Mucosa of rectum (tissue), 2 donors: ENCODE results near the gene HSD17B2.
A peak's percentile ranks its signal among the peaks of the same experiment; 100 is the strongest.

ENCODE experiments used
- H3K27ac ChIP-seq, 2 donors: one replicate each; pipeline ENCODE4 v1.7.0; 2013; ENCODE audit warnings: inconsistent platforms in 2 of 2, low read depth in 2 of 2, low read length in 2 of 2
- H3K27me3 ChIP-seq, 2 donors: one replicate each; pipeline ENCODE4 v1.7.0; 2013; ENCODE audit warnings: low read length in 2 of 2; ENCODE audit not compliant: control insufficient read depth in 2 of 2, insufficient read depth in 2 of 2
- H3K36me3 ChIP-seq, 2 donors: one replicate each; pipeline ENCODE4 v1.7.0; 2013; ENCODE audit warnings: low read length in 2 of 2; ENCODE audit not compliant: control insufficient read depth in 2 of 2, insufficient read depth in 2 of 2
- H3K4me1 ChIP-seq, 2 donors: one replicate each; pipeline ENCODE4 v1.7.0; 2013; ENCODE audit warnings: low read length in 2 of 2, mild to moderate bottlenecking in 1 of 2; ENCODE audit not compliant: control insufficient read depth in 2 of 2, insufficient read depth in 2 of 2
- H3K4me3 ChIP-seq, 2 donors: one replicate each; pipeline ENCODE4 v1.7.0; 2013; ENCODE audit warnings: low read length in 2 of 2
- H3K9ac ChIP-seq, 2 donors: one replicate each; pipeline ENCODE4 v1.7.0; 2013; ENCODE audit warnings: low read length in 2 of 2, low read depth in 1 of 2, mild to moderate bottlenecking in 1 of 2
- H3K9me3 ChIP-seq, 2 donors: one replicate each; pipeline ENCODE4 v1.7.0; 2013; ENCODE audit warnings: low read length in 2 of 2; ENCODE audit not compliant: control insufficient read depth in 2 of 2
- donor health status: healthy.
- donor health status: Normal muscosa, but diverticular disease.

HSD17B2 gene

DNA sequence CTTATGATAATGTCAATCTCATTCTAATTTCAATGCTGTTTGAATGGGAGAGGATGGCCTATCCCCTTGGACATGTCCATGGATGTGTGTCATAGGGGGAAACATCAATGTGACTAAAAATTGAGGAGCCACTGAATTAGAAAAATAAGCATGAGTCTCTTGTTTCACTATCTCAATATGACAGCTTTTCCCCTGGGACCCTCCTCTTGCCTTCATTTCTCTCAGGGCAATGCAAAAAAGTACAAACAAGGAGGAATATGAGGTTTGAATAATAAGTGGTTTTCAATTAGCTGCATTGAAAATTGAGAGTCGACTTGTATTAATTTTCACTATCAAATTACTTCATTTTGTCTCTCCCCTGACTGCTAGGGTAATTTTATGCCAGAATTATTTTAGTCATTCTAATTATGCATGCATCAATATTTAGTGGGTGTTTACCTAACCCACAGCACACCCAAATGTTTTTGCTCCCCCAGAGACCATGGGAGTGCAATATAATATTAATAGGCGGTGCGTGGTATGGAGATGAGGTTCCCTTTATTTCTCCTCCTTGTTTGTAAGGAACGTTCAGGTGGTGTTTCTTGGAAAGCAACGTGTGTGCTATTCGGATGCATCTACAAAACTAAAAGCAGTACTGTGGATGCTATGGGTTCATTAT, 17.0 kb upstream of the HSD17B2 start:
- Histone ChIP-seq H3K9me3 (peaks cover 0 to 6% of the 10 kb centered on the region in 2 donors), H3K27ac (no peak overlapping the region), H3K4me3 (no peak overlapping the region), H3K4me1 (no peaks in the 10 kb centered on the region), H3K27me3 (no peaks in the 10 kb centered on the region), H3K9ac (no peak overlapping the region), H3K36me3 (no peaks in the 10 kb centered on the region)

DNA sequence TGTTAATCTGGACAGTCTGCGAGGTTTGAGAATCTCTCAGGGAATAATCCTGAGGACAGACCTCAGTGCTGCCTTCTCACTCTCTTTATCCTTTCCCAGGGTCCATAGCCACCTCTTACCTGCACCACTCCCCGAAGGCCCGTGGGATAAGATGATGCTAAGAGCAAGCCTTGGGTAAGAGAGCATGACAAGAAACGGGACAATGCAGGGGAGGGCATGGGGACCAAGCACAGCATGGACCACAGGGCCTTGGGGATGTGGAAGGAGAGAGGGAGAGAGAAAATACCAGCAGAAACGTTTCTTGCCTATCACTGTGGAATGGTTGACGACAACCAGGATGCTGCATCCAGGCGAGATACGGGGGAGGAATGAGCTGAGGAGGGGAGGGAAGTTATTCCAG, 15.5 kb upstream of the HSD17B2 start:
- Histone ChIP-seq H3K9me3 (peaks cover 0 to 6% of the 10 kb centered on the region in 2 donors), H3K36me3 (no peaks in the 10 kb centered on the region)

DNA sequence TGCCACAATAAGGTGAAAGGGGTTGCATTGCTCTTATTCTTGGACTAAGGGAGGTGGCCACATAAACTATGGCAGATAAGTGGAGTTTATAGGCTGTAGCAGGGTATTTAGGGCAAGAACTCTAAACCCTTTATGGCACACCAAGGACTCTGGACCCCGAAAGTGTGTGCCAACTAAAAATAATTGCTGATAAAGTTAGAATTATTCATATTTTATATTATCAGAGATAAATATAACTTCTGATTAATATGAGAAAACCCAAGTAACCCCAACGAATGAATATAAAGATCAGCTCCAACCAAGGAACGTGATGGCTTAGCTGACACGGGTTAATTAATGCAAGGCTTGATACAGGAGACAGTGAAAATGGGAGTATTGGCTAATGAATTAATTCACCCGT, 15.0 kb upstream of the HSD17B2 start:
- Histone ChIP-seq H3K9me3 (peaks cover 0 to 3% of the 10 kb centered on the region in 2 donors), H3K4me3 (no peak overlapping the region), H3K4me1 (no peaks in the 10 kb centered on the region), H3K9ac (no peak overlapping the region), H3K36me3 (no peaks in the 10 kb centered on the region), H3K27me3 (no peaks in the 10 kb centered on the region), H3K27ac (no peak overlapping the region)

More for the DNA sequence above, 15.5 kb upstream of the HSD17B2 start:
- Histone ChIP-seq H3K4me3 (no peak overlapping the region), H3K9ac (no peak overlapping the region), H3K27me3 (no peaks in the 10 kb centered on the region), H3K27ac (no peak overlapping the region), H3K4me1 (no peaks in the 10 kb centered on the region)

DNA sequence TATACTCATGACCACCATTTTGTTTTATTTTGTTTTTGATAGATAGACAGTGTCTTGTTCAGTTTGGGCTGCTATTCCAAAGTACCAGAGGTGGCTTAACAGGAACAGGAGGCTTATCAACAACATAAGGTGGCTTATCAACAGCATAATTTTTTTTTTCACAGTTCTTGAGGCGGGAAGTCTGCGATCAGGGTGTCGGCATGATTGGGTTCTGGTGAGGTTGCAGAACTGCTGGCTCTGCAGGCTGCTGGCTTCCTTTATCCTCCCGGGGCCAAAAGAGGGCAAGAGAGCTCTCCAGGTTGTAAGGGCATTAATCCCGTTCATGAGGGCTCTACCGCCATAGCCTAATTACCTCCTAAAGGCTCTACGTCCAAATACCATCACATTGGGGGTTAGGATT, 11.8 kb upstream of the HSD17B2 start:
- H3K36me3 ChIP-seq = no peaks in the 10 kb centered on the region
- H3K4me1 ChIP-seq = no peaks in the 10 kb centered on the region
- H3K4me3 ChIP-seq = no peak overlapping the region
- H3K27me3 ChIP-seq = no peaks in the 10 kb centered on the region
- no peak overlapping the region for H3K9ac ChIP-seq
- H3K27ac ChIP-seq = no peak overlapping the region
- no peaks in the 10 kb centered on the region for H3K9me3 ChIP-seq

DNA sequence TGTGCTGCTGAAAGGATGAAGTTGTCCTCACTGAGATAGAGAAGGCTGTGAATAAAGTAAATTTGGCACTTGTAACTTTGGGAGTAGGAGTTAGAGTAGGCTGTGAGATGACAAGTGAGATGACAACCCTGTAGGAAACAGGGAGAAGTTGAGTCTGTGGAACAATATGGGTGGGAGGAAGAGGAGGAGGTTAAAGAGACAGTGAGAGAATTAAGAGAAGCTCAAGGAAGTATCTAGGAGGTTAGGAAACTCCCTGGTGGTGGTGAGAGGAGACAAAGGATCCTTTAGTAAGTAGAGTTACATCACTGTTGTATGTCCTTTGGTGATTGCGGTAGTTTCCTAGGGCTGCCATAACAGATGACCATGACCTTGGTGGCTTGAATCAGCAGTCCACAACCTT, 10.7 kb upstream of the HSD17B2 start:
- Histone ChIP-seq H3K4me3 (no peak overlapping the region), H3K4me1 (no peaks in the 10 kb centered on the region), H3K36me3 (no peaks in the 10 kb centered on the region), H3K27ac (no peak overlapping the region), H3K9ac (no peak overlapping the region), H3K9me3 (no peaks in the 10 kb centered on the region), H3K27me3 (no peaks in the 10 kb centered on the region)

DNA sequence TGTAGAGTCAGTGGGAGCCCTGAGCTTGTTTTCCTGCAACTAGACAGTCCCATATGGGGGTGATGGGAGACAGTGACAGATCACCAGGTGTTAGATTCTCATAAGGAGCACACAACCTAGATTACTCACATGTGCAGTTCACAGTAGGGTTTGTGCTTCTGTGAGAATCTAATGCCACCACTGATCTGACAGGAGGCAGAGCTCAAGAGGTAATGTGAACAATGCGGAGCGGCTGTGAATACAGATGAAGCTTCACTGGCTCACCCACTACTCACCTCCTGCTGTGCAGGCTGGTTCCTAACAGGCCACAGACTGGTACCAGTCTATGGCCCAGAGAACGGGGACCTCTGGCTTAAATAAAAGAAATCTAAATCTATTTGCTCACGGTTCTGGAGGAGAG, 10.2 kb upstream of the HSD17B2 start:
- no peak overlapping the region for H3K9ac ChIP-seq
- H3K27me3 ChIP-seq = no peaks in the 10 kb centered on the region
- no peak overlapping the region for H3K27ac ChIP-seq
- no peaks in the 10 kb centered on the region for H3K36me3 ChIP-seq
- H3K4me3 ChIP-seq = no peak overlapping the region
- H3K9me3 ChIP-seq = no peaks in the 10 kb centered on the region
- H3K4me1 ChIP-seq = no peaks in the 10 kb centered on the region

DNA sequence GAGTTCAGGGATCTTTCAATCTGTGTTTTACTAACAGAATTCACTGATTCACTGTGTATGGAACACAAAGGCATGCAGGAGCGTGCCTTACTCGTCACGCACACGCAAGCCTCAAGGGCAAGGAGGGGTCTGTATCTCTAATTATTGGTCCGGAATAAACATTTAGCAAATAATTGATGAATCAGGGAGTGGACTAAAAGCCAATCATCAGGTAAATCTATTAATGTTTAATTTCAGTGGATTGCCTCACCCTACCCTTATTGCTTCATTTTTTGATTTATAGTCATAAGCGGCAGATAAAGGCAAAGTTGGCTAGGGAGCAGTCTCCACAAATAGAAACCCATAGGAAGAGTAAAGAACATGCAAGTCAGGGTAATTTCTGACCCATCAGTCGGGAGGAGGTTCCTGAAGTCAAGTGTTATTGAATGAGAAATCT, 7.4 kb upstream of the HSD17B2 start:
- Histone ChIP-seq H3K36me3 (no peaks in the 10 kb centered on the region), H3K27me3 (no peaks in the 10 kb centered on the region), H3K9me3 (no peaks in the 10 kb centered on the region), H3K4me3 (no peak overlapping the region), H3K9ac (no peak overlapping the region), H3K27ac (no peak overlapping the region), H3K4me1 (peaks cover 0 to under 1% of the 10 kb centered on the region in 2 donors)

DNA sequence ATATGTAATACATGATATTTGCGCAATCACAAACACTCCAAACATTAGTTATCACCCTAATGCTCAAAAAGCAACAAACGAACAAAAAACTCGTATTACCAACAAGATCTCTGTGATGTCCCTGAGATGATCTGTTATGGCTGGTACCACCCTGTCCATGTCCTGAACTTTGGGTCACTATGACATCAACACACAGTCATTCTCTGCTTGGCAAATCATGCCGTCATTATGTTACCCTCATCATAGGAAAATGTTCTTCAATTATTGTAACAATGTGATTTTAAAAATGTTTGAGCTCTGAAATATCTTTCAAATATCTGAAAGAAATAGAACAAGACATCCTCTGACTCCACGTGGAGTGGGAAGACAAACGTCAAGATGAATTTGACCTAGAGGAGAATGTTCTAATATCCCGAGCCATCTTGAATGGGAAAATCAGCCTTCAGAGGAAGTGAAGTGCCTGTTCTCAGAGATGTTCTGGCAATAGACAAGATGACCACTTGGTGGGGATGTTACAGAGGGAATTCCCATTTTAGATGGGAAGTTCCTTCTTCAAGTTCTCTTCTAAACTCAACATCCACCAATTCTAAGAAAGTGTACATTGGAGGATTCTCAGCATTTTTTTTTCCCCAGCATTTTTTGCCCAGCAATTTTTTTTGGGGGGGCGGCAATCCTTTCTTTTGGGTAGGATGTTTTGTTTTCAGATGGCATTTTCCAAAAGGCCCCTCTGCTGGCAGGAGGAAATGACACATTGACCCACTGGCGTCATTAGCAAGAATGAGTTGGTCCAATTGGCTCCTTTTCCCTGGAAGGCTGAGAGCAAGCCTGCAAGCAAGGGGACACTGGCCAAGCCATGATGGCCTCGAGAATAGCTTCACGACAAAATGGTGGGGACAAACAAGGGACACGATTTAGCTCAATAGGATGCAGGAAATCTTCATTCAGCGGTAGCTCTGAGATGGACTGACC, 3.7 kb upstream of the HSD17B2 start:
- Histone ChIP-seq H3K36me3 (no peaks in the 10 kb centered on the region), H3K4me1 (peaks cover 12 to 26% of the 10 kb centered on the region in 2 donors), H3K9ac (no peak overlapping the region), H3K27me3 (no peaks in the 10 kb centered on the region), H3K4me3 (no peak overlapping the region), H3K27ac (no peak overlapping the region), H3K9me3 (no peaks in the 10 kb centered on the region)

DNA sequence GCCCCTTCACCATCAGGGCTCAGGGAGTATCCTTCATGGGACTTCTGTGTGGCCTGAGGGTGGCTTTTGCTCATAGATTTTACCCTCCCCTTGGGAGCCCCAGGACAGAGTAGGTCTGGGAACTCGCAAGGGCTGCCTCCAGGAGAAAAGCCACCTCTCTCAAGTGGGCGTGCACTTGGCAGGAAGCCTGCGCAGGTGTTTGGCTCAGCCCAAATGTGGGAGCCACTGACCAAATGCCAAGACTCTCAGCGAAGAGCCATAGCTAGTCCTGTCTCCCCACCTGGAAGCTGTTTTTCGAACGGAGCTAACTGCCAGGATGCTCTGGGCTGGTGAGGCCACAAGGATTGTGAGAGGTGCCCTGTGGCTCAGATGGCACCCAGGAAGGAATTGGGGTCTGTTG, 2.0 kb upstream of the HSD17B2 start:
- Histone ChIP-seq H3K4me1 (peaks cover 12 to 26% of the 10 kb centered on the region in 2 donors), H3K9ac (no peak overlapping the region), H3K9me3 (no peaks in the 10 kb centered on the region), H3K27ac (peak overlapping the region; percentile 56 to 58), H3K4me3 (peak overlapping the region; percentile 2 to 23), H3K36me3 (no peaks in the 10 kb centered on the region), H3K27me3 (no peaks in the 10 kb centered on the region)

DNA sequence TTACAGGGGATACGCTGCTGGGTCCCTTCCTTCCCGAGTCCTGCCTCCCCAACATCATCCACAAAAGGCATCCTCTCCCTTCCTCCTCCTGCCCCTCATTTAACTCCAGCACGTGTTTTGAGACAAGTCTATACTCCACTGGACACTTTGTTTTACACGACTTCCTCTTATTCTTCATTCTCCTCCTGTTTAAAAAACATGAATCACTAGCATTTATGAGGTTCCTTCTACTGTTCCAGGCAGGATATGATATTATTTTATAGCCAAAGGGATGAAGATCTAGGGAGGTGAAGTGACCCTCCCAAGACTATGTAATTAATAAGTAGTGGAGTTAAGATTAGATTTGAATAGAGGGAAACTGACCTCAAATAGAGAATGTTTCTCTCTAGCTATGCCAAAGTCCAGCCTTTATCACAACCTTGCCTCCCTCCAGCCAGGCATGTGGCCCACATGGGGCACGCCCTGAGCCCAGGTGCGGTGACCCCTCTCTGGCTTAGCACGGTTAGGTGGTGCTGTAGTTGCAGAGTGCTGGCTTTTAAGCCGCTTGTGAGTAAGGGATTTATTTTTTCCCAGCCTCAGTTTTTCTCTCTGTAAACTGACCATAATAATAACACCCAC, 1.3 kb upstream of the HSD17B2 start:
- no peaks in the 10 kb centered on the region for H3K36me3 ChIP-seq
- peak overlapping the region; percentile 58 to 79 for H3K27ac ChIP-seq
- peak overlapping the region; percentile 2 to 23 for H3K4me3 ChIP-seq
- H3K4me1 ChIP-seq = peaks cover 12 to 26% of the 10 kb centered on the region in 2 donors
- H3K9ac ChIP-seq = no peak overlapping the region
- H3K9me3 ChIP-seq = no peaks in the 10 kb centered on the region
- no peaks in the 10 kb centered on the region for H3K27me3 ChIP-seq
